Stimulated activated CD4-positive, alpha-beta T cell treated with anti-CD3 and anti-CD28 coated beads, Interleukin-15, amount 100 ng/mL, for 48 hours (primary cell): Measurements from ENCODE around the gene LIPC.

Experiments
- DNase-seq, 2 donors: peaks; one replicate each; pipeline ENCODE4 v3.0.0-alpha.2; 2020; ENCODE audit warnings: low read depth in 2 of 2

The LIPC gene

GRCh38 chr15:58554758-58555157 lies 123.0 kb downstream of the LIPC start:
- DNase-seq = no peak

- no peak for DNase-seq
These were observed 123.6 kb downstream of the LIPC start for GRCh38 chr15:58555162-58556027.

DNA sequence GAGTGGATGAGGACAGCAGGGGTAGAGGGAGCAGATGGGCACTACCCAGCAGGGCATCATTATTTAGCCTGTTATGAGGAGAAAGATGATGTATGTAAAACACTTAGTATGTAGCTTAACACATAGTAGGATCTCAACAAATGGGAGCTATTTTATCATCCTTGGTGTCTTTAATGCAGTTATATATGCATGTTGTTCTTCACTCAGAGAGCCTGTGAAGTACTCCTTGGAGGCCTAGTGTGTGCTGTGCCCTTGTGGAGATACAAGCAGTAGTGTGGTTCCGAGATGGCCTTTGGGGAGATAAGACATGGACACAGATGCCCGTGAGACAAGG lies 124.2 kb downstream of the LIPC start:
- no peak for DNase-seq

DNA sequence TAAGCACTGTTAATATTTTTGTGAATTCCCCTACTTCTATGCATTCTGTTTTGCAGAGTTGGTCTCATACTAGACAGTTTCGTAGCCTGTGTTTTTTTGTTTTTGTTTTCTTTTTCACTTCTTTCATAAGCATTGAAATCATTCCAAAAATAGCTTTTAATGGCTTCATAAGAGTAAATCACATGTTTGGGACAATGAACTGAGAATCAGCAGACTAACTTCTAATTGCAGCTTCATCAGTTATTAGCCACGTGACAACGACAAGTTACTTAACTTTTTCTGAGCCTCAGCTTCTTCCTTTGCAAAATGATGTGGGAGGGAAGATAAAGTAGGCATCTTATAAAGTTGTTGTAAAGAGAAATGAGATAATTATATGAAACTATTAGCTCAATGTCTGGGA lies 124.8 kb downstream of the LIPC start:
- no peak for DNase-seq

DNA sequence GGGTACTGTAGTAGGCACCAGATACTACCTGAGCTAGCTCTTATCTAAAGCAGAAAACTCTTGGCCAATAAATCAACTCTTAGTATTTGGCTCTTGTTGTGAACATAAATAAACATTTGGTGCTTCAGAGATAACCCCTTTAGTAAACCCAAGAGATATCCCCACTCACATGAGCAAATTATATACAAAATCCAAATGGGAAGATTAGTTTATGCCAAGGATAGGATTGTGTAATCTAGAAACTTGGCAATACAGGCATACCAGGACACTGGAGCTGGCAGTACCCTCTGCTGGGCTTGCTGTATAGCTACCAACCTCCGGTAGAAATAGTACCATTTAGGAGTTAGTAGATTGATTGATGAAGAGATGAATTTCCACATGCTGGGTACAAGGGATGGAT lies 127.0 kb downstream of the LIPC start:
- no peak for DNase-seq

DNA sequence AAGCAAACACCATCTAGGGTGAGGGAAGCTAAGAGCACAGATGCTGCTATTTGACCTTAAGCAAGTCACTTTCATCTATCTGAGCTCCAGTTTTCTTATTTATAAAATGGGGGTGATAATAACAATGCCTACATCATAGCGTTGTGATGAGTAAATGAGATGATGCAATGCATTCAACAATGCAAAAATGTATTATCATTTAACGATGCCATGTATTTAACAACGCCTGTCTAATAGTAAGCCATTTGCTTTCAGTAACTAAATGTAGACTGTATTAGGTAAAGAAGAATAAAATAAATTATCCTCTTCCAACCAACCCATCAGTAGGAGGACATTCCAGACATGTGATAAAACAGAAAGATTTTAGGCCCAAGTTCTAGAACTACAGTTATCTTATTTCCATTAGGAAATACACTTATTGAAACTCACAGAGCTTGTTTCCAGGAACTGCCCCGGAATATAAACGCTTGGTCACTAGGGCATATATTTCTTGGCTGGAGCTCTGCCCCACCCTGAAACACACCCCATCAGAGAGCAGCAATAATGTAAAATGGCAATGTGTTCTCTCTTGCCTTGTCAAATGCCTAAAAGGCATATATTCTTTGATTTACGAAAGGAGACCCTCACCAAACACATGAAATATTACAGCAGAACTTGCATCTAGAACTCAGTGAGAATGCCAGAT lies 128.3 kb downstream of the LIPC start:
- DNase-seq = no peak

DNA sequence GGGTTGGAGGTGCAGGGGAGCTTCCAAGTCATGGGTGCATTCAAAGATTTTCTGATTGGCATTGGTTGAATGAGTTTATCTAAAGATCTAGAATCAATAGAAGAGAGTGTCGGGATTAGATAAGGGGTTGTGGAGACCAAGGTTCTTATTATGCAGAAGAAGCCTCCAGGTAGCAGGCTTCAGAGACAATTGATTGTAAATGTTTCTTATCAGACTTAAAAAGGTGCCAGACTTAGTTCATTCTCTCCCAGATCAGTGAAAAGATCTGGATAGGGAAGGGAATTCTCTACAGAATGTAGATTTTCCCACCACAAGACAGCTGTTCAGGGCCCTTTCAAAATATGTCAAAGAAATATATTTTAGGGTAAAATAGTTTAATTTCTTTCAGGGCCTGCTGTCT lies 129.5 kb downstream of the LIPC start:
- DNase-seq = no peak

- DNase-seq = no peak
These were observed 130.3 kb downstream of the LIPC start for GRCh38 chr15:58562135-58562534.

DNA sequence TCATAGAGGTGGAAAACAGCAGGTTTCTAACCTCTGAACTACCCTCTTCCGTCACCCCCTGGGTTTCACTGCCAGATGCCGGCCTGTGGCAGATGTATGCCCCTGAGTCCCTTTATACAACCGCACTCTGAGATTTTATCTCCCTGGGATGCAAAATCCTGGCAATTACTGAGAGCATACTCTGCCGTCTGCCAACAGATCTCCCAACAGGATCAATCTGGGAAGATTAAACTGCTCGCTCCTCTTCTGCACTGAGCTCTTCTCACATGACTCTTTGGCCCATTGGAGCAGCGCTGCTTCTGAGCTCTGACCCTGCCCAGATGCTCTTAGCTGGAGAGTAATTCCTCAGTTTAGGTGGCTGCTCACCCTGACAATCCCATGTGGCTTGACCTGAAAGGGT lies 133.2 kb downstream of the LIPC start:
- no peak for DNase-seq

GRCh38 chr15:58565619-58566018 lies 133.8 kb downstream of the LIPC start:
- no peak for DNase-seq

DNA sequence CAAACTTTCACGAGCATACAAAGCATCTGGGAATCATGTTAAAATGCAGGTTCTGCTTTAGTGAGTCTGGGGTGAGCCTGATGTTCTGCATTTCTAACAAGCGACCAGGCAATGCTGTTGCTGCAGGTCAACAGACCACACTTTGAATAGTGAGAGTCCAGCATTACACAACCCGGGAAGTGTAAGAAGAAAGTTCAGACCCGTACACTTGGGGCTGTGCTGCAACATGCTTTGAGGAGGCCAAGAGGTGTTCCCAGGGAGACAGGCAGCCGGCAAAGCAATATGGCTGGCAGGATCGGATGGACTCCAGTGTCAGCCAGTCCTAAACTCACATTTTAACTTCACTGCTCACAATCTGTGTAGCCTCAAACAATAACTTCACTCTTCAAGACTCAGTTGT lies 134.2 kb downstream of the LIPC start:
- no peak for DNase-seq

DNA sequence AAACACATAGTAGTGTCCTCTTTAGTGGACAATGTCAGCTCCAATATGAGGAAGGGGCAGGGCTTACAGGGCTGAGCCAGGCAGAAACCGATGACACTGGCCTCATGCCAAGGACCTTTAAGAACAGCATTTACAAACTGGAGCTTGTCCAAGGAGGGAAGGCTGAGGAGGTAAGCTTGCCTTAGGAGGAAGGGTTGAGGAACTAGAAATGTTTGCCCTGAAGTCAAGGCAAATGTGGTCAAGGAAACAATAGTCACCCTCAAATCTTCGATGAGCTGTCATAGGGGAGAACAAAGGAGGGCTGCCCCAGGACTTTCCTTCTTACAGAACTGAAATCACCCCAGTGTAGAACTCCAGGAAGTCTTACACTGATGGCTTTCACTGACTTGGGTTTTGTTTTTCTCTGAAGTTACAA lies 136.4 kb downstream of the LIPC start:
- no peak for DNase-seq

GRCh38 chr15:58569455-58569854 lies 137.7 kb downstream of the LIPC start:
- DNase-seq = no peak

- no peak for DNase-seq
These were observed 139.7 kb downstream of the LIPC start for GRCh38 chr15:58571491-58571890.

- DNase-seq = no peak
These were observed 140.7 kb downstream of the LIPC start for GRCh38 chr15:58572521-58572920.

- no peak for DNase-seq
These were observed 141.5 kb downstream of the LIPC start for GRCh38 chr15:58573270-58573669.

GRCh38 chr15:58574631-58575030 lies 142.8 kb downstream of the LIPC start:
- no peak for DNase-seq

GRCh38 chr15:58575045-58575786 lies 143.4 kb downstream of the LIPC start:
- no peak for DNase-seq

GRCh38 chr15:58576657-58577056 lies 144.9 kb downstream of the LIPC start:
- DNase-seq = no peak

GRCh38 chr15:58582160-58582559 lies 150.4 kb downstream of the LIPC start:
- no peak for DNase-seq

GRCh38 chr15:58583171-58583908 lies 151.5 kb downstream of the LIPC start:
- DNase-seq = no peak
